ENCODE data around the gene LRBA.
"Not testable (repeated sequence)": the region's sequence is repeated elsewhere in the genome, so short reads cannot be mapped to it uniquely, and the experiment has no call there.

LRBA gene

DNA sequence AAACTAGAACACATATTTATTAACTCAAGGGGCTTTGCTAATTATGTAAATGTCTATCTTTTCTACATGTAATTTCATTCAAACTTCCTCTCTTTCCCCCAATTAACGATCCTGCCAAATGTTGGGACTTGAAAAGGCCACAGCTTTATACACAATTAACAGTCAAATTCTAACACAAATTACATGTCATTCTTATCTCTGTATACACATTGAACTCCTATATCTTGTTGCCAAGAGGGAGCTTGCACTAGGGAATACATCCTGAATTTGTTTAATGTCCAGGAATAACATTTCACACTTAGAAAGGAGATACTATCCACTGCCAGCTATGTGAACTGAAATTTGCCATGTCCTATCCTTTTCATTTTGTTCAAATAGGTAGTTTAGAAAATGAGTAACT is 472.0 kb downstream of the LRBA start:
- no peak for DNase-seq

DNA sequence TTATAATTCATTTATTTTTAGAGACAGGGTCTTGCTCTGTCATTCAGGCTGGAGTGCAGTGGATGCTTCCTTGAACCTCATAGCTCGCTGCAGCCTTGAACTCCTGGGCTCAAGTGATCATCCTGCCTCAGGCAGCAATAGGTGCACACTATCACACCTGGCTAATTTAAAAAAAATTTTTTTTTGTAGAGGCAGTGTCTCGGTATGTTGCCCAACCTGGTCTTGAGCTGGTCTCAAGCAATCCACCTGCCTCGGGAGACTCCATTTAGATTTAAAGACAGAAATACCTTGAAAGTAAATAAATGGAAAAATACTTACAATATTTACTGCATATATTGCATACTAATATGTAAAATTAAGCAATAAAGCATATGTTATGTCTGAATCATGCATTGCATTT is 473.4 kb downstream of the LRBA start:
- no peak for DNase-seq

DNA sequence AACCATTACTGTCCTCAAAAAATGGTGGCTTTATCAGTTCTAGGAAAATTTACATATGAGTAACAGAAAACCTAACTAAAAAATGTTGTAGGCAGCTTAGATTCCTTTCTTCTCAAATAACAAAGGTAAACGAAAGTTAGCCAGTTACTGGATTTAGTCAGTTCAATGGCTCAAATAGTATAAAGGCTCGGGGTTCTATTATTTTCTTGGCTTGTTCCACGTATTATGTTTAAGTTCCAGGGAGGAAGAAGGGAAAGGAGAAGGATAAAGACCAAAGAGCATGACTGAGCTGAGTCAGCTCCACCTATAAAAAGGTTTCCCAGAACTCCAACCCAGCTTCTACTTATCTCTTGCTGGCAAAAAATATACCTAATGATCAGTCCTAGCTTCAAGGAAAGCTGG is 474.1 kb downstream of the LRBA start:
- no peak for DNase-seq

DNA sequence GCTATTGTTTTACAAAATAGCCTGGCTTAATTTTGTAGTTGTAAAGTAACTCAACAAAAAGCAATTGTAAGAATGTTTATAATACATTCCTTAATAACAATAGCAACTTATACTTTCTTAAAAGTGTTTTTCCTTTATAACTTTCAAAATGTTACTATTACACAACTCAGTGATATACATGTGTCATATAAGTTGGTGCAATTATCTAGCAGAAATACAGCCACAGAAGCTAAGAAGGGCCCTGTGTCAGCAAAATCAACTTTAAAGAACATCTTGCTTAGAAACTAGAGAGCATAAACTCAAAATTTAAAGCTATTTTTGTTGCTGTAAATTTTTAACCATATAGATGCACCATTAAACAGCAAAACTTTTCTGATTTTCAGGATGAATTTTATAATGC is 474.5 kb downstream of the LRBA start:
- DNase-seq: no peak

DNA sequence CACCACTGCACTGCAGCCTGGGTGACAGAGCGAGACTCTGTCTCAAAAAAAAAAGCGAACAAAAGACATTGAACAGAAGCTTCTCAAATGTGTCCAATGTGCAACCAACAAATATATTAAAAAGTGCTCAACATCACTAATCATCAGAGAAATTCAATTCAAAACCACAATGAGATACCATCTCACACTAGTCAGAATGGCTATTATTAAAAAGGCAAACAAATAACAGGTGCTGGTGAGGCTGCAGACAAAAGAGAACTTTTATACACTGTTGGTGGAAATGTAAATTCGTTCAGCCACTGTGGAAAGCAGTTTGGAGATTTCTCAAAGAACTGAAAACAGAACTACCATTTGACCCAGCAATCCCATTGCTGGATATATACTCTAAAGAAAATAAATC is 477.2 kb downstream of the LRBA start:
- DNase-seq: not testable (repeated sequence)

DNA sequence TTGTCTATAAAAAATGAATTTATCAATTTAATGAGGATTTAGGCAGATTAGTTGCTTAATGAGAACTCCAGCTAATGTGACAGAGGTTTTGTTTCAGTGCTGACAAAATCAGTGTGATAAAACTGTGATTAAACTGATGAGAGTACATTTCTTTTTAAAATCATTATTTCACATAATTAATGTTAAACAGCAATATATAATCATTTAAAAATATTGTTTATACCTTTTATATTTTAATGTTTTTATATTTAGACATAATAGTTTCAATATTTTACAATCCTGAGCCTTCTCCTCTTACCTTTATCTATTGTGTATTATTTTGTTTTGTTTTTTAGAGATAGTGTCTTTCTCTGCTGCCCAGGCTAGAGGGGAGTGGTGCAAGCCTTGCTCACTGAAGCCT is 480.3 kb downstream of the LRBA start:
- DNase-seq: no peak

DNA sequence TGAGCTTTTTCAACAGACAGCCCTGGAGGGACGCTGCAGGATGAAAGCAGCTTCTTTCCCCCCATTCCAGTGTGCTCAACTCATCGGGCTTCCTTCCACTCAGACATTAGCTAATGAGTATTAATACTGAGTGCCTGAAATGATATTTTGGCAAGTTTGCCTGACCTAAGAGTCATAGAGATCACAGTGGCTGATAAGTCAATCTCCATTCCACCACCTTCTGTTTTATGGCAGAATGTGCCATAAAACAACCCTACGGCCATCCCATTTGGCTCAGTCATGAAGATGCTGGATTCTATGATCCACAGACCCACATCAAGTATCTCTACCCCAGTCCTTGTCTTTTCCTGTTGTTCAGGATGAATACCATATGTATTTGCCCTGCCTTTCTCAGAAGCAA is 481.4 kb downstream of the LRBA start:
- DNase-seq: no peak

DNA sequence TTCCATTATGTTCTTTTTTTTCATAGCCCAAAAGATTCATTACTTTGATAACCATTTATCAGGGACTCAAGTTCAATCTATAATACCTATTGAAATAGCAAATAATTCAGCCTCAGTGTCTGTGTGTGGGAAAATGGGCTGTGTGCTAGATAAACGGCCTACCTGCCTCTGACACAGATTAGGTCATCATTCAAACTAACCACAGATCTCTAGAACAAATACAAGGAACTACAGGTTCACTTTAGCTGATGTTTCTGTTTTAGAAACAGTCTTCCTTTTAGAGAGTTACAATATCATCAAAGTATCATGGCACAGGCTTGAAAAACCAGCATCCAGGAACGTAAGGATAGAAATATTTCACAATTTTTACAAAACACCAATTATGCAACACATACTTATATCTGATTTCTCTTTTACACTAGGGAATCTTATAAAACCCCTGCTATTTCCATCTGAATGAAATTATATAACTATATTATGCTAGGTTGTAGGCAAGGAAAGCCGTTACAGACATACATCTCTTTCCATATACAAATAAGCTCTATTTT is 489.7 kb downstream of the LRBA start:
- DNase-seq: no peak

DNA sequence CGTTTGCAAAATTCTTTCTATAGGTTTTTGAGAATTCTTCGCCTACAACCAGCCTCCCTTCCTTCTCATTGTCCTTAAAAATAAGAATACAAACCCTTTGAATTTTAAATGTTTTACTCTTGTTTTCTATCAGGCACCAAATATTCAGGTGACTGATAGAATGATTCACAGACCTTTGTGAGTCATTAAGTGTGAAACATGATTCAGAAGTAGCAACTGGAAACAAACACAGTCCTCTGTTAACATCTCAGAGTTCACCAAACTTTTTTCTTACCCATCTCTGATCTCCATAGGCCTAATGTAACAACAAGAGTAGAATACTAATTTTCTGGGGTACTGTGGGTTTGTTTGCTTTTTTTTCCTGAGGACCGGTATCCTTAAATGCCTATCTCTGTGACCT is 496.5 kb downstream of the LRBA start:
- DNase-seq: peak; percentile 56

DNA sequence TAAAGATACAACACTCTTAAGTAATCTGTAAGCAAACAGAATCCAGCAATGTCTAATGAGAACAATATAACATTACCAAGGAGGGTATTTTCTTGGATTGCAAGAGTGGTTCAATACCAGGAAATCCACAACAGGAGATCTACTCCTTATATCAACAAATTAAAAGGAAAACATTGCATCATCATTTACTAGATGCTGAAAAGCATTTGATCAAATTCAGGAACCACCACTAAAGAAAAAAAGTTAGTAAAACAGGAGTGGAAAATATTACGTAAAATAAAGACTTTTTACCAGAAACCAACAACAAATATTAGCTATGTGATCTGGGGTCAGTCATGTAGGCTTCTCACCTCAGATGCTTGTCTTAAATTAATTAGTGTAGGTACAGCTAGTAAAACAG is 499.9 kb downstream of the LRBA start:
- DNase-seq: no peak

DNA sequence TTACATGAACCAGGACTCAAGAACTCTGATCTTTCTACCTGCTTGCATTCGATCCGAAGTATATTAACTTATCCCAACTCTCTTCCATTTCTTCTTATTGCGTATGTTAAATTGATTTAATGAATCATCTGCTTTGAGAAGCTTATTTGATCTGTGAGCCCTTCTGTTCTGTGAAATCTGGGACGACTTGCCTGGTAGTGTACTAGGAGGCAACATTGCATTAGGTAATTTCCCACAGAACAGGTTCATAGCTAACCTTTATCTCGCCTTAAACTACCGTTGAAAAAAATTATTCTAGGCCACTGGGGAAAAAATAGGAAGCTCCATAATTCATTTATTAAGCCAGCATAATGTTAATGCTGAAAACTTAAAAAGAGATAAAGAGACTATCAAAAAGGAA is 500.4 kb downstream of the LRBA start:
- DNase-seq: no peak

DNA sequence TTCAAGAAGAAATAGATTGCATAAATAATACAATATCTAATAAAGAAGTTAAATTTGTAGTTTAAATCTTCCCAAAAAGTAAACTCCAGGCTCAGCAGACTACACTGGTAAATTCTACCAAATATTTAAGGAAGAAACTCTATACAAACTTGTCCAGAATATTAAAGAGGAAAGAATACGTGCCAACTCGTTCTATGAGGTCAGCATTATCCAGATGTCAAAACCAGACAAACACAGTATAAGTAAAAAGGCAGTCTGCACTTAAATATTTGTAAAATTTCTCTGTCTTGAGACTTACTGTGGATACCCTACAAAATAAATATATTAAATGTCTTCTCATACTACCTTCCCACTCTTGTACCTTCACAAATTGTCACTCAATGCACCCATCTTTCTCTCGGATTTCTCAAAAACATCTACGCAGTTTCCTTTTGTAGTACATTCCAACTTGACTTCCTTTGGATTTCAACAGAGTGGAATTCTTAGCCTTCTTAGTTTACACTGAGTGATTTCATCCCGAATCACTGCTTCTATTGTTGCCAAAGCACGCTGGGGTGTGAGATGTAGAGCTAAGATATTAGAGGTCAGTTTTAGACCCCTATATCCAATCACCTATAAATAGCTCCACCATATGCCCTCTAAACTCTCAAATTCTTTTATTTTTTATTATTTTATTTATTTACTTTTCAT is 504.8 kb downstream of the LRBA start:
- no peak for DNase-seq

DNA sequence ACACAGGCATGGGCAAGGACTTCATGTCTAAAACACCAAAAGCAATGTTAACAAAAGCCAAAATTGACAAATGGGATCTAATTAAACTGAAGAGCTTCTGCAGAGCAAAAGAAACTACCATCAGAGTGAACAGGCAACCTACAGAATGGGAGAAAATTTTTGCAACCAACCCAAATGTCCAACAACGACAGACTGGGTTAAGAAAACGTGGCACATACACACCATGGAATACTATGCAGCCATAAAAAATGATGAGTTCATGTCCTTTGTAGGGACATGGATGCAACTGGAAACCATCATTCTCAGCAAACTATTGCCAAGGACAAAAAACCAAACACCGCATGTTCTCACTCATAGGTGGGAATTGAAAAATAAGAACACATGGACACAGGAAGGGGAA is 507.4 kb downstream of the LRBA start:
- DNase-seq: not testable (repeated sequence)

DNA sequence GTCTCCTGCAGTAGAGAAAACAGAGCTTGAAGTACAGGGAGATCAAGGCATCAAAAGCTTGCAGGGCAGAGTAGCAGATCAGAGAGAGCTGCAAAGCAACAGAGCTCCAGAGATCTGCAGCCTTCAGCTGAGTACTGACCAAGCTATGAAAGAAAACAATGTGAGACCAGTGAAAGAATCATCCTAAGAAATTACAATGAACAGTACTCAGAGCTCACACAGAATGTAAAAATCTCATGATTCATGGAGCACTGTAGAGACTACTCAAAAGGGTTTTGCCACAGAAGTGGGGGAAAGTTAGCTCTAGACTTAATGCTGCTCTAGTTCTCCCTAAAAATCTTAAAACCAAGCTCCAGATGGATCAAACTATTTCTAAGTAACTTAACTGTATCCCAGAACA is 513.1 kb downstream of the LRBA start:
- DNase-seq: no peak

DNA sequence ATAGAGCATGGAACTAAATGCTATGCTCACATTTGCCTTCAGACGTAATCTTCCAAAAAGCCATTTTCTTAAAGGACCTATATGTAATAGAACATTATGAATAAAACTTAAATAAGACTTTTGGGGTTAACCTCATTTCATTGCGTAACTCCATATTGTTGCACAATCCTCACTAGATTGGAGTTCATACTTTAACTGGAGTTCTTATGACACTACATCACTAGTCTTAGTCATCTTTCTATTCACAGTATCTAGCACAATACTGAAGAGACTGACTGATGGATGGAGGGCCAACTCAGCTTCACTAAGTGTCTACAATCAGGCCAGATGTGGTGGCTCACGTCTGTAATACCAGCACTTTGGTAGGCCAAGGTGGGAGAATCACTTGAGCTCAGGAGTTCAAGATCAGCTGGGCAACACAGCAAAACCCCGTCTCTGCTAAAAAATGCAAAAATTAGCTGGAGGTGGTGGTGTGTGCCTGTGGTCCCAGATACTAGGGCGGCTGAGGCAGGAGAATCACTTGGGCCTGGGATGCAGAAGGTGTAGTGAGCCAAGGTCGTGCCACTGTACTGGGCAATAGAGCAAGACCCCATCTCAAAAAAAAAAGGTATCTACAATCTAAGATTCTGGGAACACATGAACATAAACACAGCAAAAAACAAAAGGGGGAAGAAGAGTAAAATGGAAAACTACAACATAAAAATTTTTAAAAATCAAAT is 513.9 kb downstream of the LRBA start:
- DNase-seq: peak; percentile 10

DNA sequence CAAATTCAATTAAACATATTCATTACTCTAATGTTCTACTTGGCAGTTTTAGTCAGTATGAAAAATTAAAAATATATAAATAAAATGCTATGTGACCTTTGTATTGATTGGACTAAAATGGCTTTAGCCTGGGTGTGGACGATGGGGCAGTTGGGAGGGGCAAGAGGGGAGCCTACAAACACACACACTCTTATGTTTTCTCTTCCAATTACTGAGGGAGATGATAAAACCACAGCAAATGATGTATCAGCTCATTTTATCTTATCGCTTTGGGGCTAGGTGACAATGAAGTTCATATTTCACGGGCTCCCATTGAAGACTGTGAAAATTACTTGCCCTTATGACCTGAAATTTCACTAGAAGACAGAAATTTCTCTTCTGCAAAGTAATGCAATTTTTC is 517.5 kb downstream of the LRBA start:
- DNase-seq: no peak

DNA sequence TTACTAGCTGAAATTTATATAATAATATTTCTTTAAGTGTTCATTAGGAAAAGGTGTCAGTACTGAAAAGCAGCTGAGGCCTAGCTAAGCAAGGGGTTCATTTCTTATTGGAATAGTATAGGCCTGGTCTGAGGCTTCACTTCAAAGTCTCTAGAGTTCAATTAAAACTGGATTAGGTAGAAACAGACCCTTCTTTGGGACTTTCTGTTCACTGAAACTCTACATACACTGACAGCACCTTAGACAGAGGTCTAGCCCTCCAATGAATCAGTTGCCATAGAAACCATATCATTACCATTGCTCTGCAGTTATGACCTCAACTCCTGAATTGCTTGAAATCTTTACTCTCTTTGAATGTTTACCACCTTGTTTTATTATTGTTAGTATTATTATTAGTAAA is 519.5 kb downstream of the LRBA start:
- DNase-seq: no peak

DNA sequence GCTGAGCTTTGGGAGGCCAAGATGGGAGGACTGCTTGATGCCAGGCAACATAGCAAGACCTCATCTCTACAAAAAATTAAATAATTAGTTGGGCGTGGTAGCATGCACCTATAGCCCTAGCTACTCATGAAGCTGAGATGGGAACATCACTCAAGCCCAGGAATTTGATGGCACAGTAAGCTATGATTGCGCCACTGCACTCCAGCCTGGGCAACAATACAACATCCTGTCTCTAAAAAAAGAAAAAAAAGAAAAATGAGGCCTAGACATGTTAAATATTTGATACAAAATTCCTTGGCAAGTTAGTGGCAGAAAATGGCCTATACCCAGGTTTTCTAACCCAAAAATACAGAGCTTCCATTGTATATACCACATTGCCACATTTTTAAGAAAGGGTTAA is 521.2 kb downstream of the LRBA start:
- no peak for DNase-seq

DNA sequence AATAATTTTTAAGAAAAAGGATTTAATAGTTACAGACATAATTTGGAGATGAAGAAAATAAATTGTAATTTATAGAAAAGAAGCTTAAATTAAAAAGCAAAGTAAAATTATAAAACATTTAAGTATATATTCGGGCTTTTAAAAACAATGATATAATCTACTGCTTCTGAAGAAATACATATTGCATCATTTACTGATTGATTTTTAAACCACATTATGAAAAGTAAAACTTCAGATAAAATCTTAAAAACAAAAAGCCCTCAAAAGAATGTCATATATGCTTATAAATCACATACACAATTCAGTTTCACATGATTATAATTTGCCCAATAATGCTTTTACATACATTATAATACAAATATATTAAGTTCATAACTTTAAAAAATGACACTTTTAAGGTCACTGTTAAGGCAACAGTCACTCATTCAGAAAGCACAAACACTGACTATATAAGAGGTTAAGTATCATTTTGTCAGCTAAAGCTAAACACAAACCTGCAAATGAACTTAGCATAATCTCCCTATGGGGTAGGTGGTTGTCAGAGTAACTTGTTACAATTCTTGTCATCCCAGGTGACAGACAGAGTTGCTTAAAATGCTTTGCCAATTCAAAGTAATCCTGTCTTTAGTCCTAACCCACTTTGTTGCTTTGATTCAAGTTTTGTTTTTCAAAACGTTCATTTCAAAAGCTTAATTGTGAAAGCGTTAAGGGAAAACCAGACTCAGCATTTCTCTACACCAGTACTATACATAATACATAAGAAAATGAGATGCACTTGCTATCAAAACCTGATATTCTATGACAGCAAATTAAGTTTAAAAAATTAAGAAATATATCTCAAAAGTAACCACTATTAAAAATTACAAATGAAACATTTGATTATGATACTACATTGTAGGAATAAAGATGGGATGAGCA is 523.7 kb downstream of the LRBA start:
- DNase-seq: peak; percentile 43

DNA sequence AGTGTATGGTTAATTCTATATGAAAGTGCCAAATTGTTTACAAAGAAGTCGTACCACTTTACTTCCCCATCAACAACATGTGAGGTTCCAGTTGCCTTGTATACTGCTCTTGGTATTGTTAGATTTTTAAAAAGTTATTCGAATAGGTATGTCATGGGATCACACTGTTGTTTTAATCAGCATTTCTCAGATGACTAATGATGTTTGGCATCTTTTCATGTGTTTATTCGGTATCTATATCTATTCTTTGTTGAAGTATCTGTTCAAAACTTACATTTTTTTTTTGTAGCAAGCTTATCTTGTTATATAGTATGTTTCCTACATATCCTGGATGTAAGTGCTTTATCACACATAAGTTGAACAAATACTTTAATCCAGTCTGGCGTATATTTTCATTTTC is 532.5 kb downstream of the LRBA start:
- DNase-seq: no peak

DNA sequence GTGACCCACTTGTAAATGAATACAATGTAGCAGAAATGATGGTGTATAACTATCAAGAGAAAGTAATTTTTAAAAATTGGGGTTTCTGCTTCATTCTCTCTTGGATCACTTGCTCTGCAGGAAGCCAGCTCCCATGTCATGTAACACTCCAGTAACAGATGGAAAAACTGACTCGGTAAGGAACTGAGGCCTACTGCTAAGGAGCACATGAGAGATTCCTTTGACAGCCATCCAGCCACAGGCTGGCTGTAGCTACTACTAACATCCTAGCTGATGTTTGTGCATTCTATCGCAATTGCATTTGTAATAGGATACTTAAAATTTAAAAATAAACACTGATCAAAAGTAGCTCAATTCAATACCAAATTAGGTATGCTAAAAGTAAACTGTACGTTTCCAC is 535.4 kb downstream of the LRBA start:
- DNase-seq: no peak

DNA sequence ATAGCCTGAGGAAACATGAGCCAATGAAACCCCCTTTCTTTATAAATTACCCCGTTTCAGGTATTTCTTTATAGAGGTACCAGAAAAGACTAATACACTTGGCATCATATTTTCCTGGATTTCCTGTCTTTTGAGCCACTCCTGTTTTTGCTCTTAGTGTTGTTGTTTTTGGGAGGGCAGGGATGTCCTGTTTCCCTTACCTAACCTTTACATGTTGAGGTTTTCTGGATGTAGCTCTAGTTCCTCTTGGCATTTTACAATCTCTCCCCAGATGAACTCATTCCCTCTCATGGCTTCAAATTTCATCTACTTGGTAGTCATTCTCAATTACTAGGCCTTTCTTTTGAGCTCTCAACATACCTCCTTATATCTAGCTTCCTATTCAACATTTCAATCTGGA is 537.2 kb downstream of the LRBA start:
- DNase-seq: no peak

DNA sequence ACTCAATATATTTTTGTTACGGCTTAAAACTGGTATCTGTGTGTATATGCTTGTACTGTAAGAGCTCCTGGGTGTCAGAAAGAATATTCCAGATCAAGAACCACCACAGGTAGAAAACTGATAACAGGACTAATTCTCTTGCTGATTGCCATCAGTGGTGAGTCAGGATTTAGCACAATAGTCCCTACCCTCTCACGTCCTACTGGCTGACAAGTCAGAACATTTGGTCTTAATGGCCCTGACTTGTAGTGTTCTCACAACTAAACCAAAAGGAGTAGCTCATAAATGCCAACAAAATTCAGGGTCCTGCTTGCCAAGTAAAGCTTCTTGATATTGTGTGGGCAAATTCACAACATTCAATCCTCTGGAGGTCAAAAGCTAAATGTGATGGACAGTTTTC is 538.3 kb downstream of the LRBA start:
- peak; percentile 15 for DNase-seq

DNA sequence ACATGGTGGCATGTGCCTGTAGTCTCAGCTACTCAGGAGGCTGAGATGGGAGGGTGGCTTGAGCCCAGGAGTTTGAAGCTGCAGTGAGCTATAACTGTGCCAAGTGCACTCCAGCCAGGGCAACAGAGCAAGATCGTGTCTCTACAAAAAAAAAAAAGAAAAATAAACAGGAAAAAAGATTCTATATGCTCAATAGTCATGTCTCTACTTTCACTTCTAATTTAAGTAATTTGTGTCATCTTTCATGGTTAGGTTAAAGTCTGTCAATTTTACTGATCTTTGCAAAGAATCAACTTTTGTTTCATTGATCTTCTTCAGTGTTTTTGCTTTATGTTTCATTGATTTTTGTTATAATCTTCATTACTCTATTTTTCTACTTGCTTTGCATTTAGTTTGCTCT is 539.3 kb downstream of the LRBA start:
- DNase-seq: no peak
